Neural crest cell (in vitro differentiated cells): ENCODE results near the gene CIDEC. TPM values are rescaled to one million over a fixed set of nuclear protein-coding genes. Genes with fewer than 3 reads are reported as not detected.
"Not testable (repeated sequence)": the region's sequence is repeated elsewhere in the genome, so short reads cannot be mapped to it uniquely, and the experiment has no call there.

ENCODE experiments used
- DNase-seq: peaks from one replicate; pipeline ENCODE4 v3.0.0; 2021; ENCODE audit warnings: low read depth, mixed read lengths, low spot score
- H3K27ac Mint-ChIP-seq: one replicate; pipeline ENCODE4 v1.8.0; 2021; ENCODE audit warnings: mild to moderate bottlenecking, mixed read lengths; ENCODE audit not compliant: unreplicated experiment
- H3K27me3 Mint-ChIP-seq: 2 replicates; pipeline ENCODE4 v1.8.0; 2021; ENCODE audit warnings: low read depth, mild to moderate bottlenecking, mixed read lengths
- H3K36me3 Mint-ChIP-seq: 2 replicates; pipeline ENCODE4 v1.8.0; 2021; ENCODE audit warnings: low read depth, mild to moderate bottlenecking, mixed read lengths
- H3K4me1 Mint-ChIP-seq: 2 replicates; pipeline ENCODE4 v1.8.0; 2021; ENCODE audit warnings: mixed read lengths
- H3K4me3 Mint-ChIP-seq: one replicate; pipeline ENCODE4 v1.8.0; 2021; ENCODE audit warnings: mild to moderate bottlenecking, mixed read lengths
- H3K9me3 Mint-ChIP-seq: 2 replicates; pipeline ENCODE4 v1.8.0; 2021; ENCODE audit warnings: mixed read lengths
- total RNA-seq: library from RNA; stranded (reverse); gene quantifications from 2 replicates; pipeline ENCODE4 v1.2.1, GENCODE V29; 2021
- TF ChIP-seq, protein P1 (sequence below): fragments of 200-600 bp; sonication (generic); conservative IDR thresholded peaks from 2 replicates; pipeline ENCODE4 v1.5.0; 2021; ENCODE audit warnings: antibody characterized with exemption, mild to moderate bottlenecking

Gene CIDEC
- total RNA-seq, 1 donor from 2014 or later: not detected

- Mint-ChIP-seq H3K27ac (no peak overlapping the region), H3K9me3 (no peaks in the 10 kb centered on the region), H3K4me1 (peaks cover 13% of the 10 kb centered on the region), H3K27me3 (no peaks in the 10 kb centered on the region), H3K4me3 (no peak overlapping the region), H3K36me3 (no peaks in the 10 kb centered on the region)
- TF ChIP-seq, protein P1, sequence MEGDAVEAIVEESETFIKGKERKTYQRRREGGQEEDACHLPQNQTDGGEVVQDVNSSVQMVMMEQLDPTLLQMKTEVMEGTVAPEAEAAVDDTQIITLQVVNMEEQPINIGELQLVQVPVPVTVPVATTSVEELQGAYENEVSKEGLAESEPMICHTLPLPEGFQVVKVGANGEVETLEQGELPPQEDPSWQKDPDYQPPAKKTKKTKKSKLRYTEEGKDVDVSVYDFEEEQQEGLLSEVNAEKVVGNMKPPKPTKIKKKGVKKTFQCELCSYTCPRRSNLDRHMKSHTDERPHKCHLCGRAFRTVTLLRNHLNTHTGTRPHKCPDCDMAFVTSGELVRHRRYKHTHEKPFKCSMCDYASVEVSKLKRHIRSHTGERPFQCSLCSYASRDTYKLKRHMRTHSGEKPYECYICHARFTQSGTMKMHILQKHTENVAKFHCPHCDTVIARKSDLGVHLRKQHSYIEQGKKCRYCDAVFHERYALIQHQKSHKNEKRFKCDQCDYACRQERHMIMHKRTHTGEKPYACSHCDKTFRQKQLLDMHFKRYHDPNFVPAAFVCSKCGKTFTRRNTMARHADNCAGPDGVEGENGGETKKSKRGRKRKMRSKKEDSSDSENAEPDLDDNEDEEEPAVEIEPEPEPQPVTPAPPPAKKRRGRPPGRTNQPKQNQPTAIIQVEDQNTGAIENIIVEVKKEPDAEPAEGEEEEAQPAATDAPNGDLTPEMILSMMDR: no peak
- DNase-seq: no peak
These were observed 20.5 kb downstream of the CIDEC start for GRCh38 chr3:9859530-9860025.

DNA sequence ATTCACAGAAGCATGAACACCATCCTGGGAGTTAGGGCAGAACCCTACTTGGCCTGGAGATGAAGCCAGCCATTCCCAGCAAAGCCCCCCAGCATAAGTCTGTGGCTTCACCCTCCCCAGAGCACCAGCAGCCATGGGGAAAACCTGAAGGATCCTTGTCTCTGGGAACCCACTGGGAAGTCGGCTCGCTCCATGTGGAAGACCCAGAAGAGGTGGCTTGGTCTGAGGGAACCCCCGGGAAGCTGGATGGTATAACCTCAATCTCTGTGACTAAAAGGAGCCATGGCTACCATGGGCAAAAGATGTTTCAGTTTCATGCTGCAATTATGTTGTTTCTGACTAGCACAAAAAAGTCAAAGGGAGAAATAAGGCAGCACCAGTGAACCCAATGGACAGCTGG is 24.5 kb downstream of the CIDEC start:
- Mint-ChIP-seq H3K27ac (no peak overlapping the region), H3K4me3 (no peak overlapping the region)

GRCh38 chr3:9854291-9854940 is 25.6 kb downstream of the CIDEC start:
- DNase-seq, H3K4me3 Mint-ChIP-seq, H3K27me3 Mint-ChIP-seq, H3K36me3 Mint-ChIP-seq, H3K27ac Mint-ChIP-seq, H3K9me3 Mint-ChIP-seq: not testable (repeated sequence)
- H3K4me1 Mint-ChIP-seq: peaks cover 21% of the 10 kb centered on the region

More for the DNA sequence above, 24.5 kb downstream of the CIDEC start:
- Mint-ChIP-seq H3K4me1 (peaks cover 20% of the 10 kb centered on the region), H3K36me3 (no peaks in the 10 kb centered on the region), H3K27me3 (no peaks in the 10 kb centered on the region), H3K9me3 (no peaks in the 10 kb centered on the region)
- DNase-seq: no peak
- TF ChIP-seq, protein P1: no peak

- no peak for DNase-seq
- peaks cover 18% of the 10 kb centered on the region for H3K4me1 Mint-ChIP-seq
- no peaks in the 10 kb centered on the region for H3K27me3 Mint-ChIP-seq
- TF ChIP-seq, protein P1: no peak
- no peak overlapping the region for H3K27ac Mint-ChIP-seq
- H3K9me3 Mint-ChIP-seq: no peaks in the 10 kb centered on the region
- H3K4me3 Mint-ChIP-seq: no peak overlapping the region
- no peaks in the 10 kb centered on the region for H3K36me3 Mint-ChIP-seq
These were observed 27.5 kb downstream of the CIDEC start for GRCh38 chr3:9852528-9852927.

GRCh38 chr3:9851926-9852325 is 28.1 kb downstream of the CIDEC start:
- H3K4me1 Mint-ChIP-seq: peaks cover 18% of the 10 kb centered on the region
- H3K27ac Mint-ChIP-seq, H3K9me3 Mint-ChIP-seq, H3K4me3 Mint-ChIP-seq, DNase-seq, H3K27me3 Mint-ChIP-seq, H3K36me3 Mint-ChIP-seq: not testable (repeated sequence)

- H3K27me3 Mint-ChIP-seq, H3K36me3 Mint-ChIP-seq, H3K9me3 Mint-ChIP-seq, H3K27ac Mint-ChIP-seq, DNase-seq: not testable (repeated sequence)
- H3K4me3 Mint-ChIP-seq: peak overlapping the region; percentile 10
- peaks cover 18% of the 10 kb centered on the region for H3K4me1 Mint-ChIP-seq
These were observed 28.7 kb downstream of the CIDEC start for GRCh38 chr3:9851383-9851782.

- not testable (repeated sequence) for H3K27me3 Mint-ChIP-seq
- TF ChIP-seq, protein P1: peak; percentile 69
These were observed 31.2 kb downstream of the CIDEC start for GRCh38 chr3:9848860-9849259.

DNA sequence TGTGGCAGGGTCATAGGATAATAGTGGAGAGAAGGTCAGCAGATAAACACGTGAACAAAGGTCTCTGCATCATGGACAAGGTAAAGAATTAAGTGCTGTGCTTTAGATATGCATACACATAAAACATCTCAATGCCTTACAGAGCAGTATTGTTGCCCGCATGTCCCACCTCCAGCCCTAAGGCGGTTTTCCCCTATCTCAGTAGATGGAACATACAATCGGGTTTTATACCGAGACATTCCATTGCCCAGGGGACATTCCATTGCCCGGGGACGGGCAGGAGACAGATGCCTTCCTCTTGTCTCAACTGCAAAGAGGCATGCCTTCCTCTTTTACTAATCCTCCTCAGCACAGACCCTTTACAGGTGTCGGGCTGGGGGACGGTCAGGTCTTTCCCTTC is 32.2 kb downstream of the CIDEC start:
- peaks cover 30% of the 10 kb centered on the region for H3K4me1 Mint-ChIP-seq
- not testable (repeated sequence) for H3K27ac Mint-ChIP-seq, H3K4me3 Mint-ChIP-seq, H3K27me3 Mint-ChIP-seq, H3K9me3 Mint-ChIP-seq, H3K36me3 Mint-ChIP-seq, DNase-seq

More at GRCh38 chr3:9848860-9849259, 31.2 kb downstream of the CIDEC start:
- peaks cover 22% of the 10 kb centered on the region for H3K4me1 Mint-ChIP-seq
- H3K9me3 Mint-ChIP-seq, DNase-seq, H3K27ac Mint-ChIP-seq, H3K36me3 Mint-ChIP-seq: not testable (repeated sequence)
- H3K4me3 Mint-ChIP-seq: peak overlapping the region; percentile 48
